KMS-11 (cell line): ENCODE data around the gene ASIC5.

ENCODE experiments used
- H2AFZ ChIP-seq: fragments of 200-600 bp; sonication (generic); 2 replicates; pipeline ENCODE4 v1.6.1; 2016; ENCODE audit warnings: antibody characterized with exemption, mixed run types, low read depth
- H3K27ac ChIP-seq: fragments of 200-600 bp; sonication (generic); 2 replicates; pipeline ENCODE4 v1.6.1; 2016; ENCODE audit warnings: mild to moderate bottlenecking, mixed run types
- H3K27me3 ChIP-seq: fragments of 200-600 bp; sonication (generic); 2 replicates; pipeline ENCODE4 v1.6.1; 2017; ENCODE audit warnings: mild to moderate bottlenecking, low read depth, mixed run types, moderate library complexity; ENCODE audit not compliant: insufficient read depth
- H3K36me3 ChIP-seq: fragments of 200-600 bp; sonication (generic); 2 replicates; pipeline ENCODE4 v1.6.1; 2017; ENCODE audit warnings: mild to moderate bottlenecking, mixed run types; ENCODE audit not compliant: insufficient read depth
- H3K4me1 ChIP-seq: fragments of 200-600 bp; sonication (generic); 2 replicates; pipeline ENCODE4 v1.6.1; 2016; ENCODE audit warnings: mild to moderate bottlenecking, low read depth, mixed run types; ENCODE audit not compliant: poor library complexity, severe bottlenecking
- H3K4me2 ChIP-seq: fragments of 200-600 bp; sonication (generic); 2 replicates; pipeline ENCODE4 v1.7.0; 2016; ENCODE audit warnings: mild to moderate bottlenecking, mixed run types
- H3K4me3 ChIP-seq: fragments of 200-600 bp; sonication (generic); IDR thresholded peaks from 2 replicates; pipeline ENCODE4 v1.6.1; 2017; ENCODE audit warnings: low read depth, low read length, mixed read lengths; ENCODE audit not compliant: insufficient read depth
- H3K79me2 ChIP-seq: fragments of 200-600 bp; sonication (generic); 2 replicates; pipeline ENCODE4 v1.6.1; 2016; ENCODE audit warnings: low read depth, mixed run types; ENCODE audit not compliant: insufficient read depth
- H3K9ac ChIP-seq: fragments of 200-600 bp; sonication (generic); 2 replicates; pipeline ENCODE4 v1.6.1; 2016; ENCODE audit warnings: mild to moderate bottlenecking, mixed run types
- H4K20me1 ChIP-seq: fragments of 200-600 bp; sonication (generic); 2 replicates; pipeline ENCODE4 v1.6.1; 2016; ENCODE audit warnings: mild to moderate bottlenecking, mixed run types; ENCODE audit not compliant: insufficient read depth
- CTCF ChIP-seq: fragments of 200-600 bp; sonication (generic); conservative IDR thresholded peaks from 2 replicates; pipeline ENCODE4 v1.6.1; 2017; ENCODE audit warnings: low read depth, mild to moderate bottlenecking, antibody characterized with exemption, low read length, moderate library complexity, mixed read lengths

The ASIC5 gene

GRCh38 chr4:155781249-155781831, 84.7 kb downstream of the ASIC5 start:
- Histone ChIP-seq H3K27ac (no peak overlapping the region), H3K27me3 (no peaks in the 10 kb centered on the region), H3K4me2 (no peak overlapping the region), H4K20me1 (no peaks in the 10 kb centered on the region), H3K36me3 (no peaks in the 10 kb centered on the region), H3K4me1 (no peaks in the 10 kb centered on the region), H3K79me2 (no peaks in the 10 kb centered on the region), H3K4me3 (no peak overlapping the region), H3K9ac (no peak overlapping the region), H2AFZ (no peak overlapping the region)
- TF ChIP-seq CTCF, result no peak

GRCh38 chr4:155780775-155781174, 85.3 kb downstream of the ASIC5 start:
- Histone ChIP-seq H3K79me2 (no peaks in the 10 kb centered on the region), H2AFZ (no peak overlapping the region), H4K20me1 (no peaks in the 10 kb centered on the region), H3K9ac (no peak overlapping the region), H3K4me1 (no peaks in the 10 kb centered on the region), H3K4me3 (no peak overlapping the region), H3K4me2 (no peak overlapping the region), H3K36me3 (no peaks in the 10 kb centered on the region), H3K27ac (no peak overlapping the region), H3K27me3 (no peaks in the 10 kb centered on the region)
- no peak for TF ChIP-seq CTCF
